Liver (tissue), 9 donors: ENCODE results near the gene CNR1. TPM values are rescaled to one million over a fixed set of nuclear protein-coding genes. Genes with fewer than 3 reads are reported as not detected.

Experiments
- DNase-seq: peaks from one replicate; pipeline ENCODE4 v3.0.0-alpha.2; 2017; ENCODE audit warnings: low spot score
- H3K27ac ChIP-seq, 2 donors: one replicate each; pipeline ENCODE4 v1.7.0; 2013; ENCODE audit warnings: inconsistent platforms in 2 of 2, low read length in 2 of 2, control low read depth in 1 of 2, low read depth in 1 of 2, mild to moderate bottlenecking in 1 of 2
- H3K27me3 ChIP-seq, 4 donors: one replicate each; pipeline versions ENCODE4 v1.6.1 to v1.7.0; 2013; ENCODE audit warnings: low read length in 3 of 4, inconsistent platforms in 1 of 4, mild to moderate bottlenecking in 1 of 4, moderate library complexity in 1 of 4; ENCODE audit not compliant: control insufficient read depth in 4 of 4, insufficient read depth in 4 of 4
- H3K36me3 ChIP-seq, 4 donors: one replicate each; pipeline versions ENCODE4 v1.6.1 to v1.7.0; 2013; ENCODE audit warnings: low read length in 3 of 4, mild to moderate bottlenecking in 3 of 4, low read depth in 1 of 4, moderate library complexity in 1 of 4; ENCODE audit not compliant: control insufficient read depth in 4 of 4, insufficient read depth in 3 of 4
- H3K4me1 ChIP-seq, 4 donors: one replicate each; pipeline versions ENCODE4 v1.6.1 to v1.7.0; 2013; ENCODE audit warnings: low read length in 3 of 4, mild to moderate bottlenecking in 3 of 4, moderate library complexity in 1 of 4; ENCODE audit not compliant: control insufficient read depth in 4 of 4, insufficient read depth in 4 of 4
- H3K4me3 ChIP-seq, 3 donors: one replicate each; pipeline versions ENCODE4 v1.6.1 to v1.7.0; 2013; ENCODE audit warnings: low read length in 3 of 3, control low read depth in 1 of 3, low read depth in 1 of 3, mild to moderate bottlenecking in 1 of 3
- H3K9ac ChIP-seq, 2 donors: one replicate each; pipeline ENCODE4 v1.7.0; 2013; ENCODE audit warnings: low read length in 2 of 2, mild to moderate bottlenecking in 2 of 2, moderate library complexity in 2 of 2, control low read depth in 1 of 2, low read depth in 1 of 2
- H3K9me3 ChIP-seq, 4 donors: one replicate each; pipeline versions ENCODE4 v1.6.1 to v1.7.0; 2013; ENCODE audit warnings: low read length in 3 of 4; ENCODE audit not compliant: control insufficient read depth in 4 of 4
- ATF3 ChIP-seq: IDR thresholded peaks from 2 replicates; pipeline ENCODE4 v1.6.1; 2016; ENCODE audit warnings: antibody characterized with exemption
- CTCF ChIP-seq: fragments of 150-350 bp; IDR thresholded peaks from 2 replicates; pipeline ENCODE4 v1.5.1; 2017; ENCODE audit warnings: improper control_type of control experiment, low read depth, low read length; ENCODE audit not compliant: missing input control
- EGR1 ChIP-seq, 2 donors: IDR thresholded peaks; 2 replicates each; pipeline ENCODE4 v1.6.1; 2016 to 2018; ENCODE audit warnings: antibody characterized with exemption in 2 of 2, low read depth in 2 of 2
- FOXA2 ChIP-seq: IDR thresholded peaks from 2 replicates; pipeline ENCODE4 v1.6.1; 2016; ENCODE audit warnings: antibody characterized with exemption
- GABPA ChIP-seq, 2 donors: IDR thresholded peaks in 1 of 2; conservative IDR thresholded peaks in 1 of 2; 2 replicates each; pipeline ENCODE4 v1.6.1; 2016; ENCODE audit warnings: antibody characterized with exemption in 2 of 2, mild to moderate bottlenecking in 1 of 2, moderate library complexity in 1 of 2
- HNF4A ChIP-seq, 2 donors: conservative IDR thresholded peaks; 2 replicates each; pipeline ENCODE4 v1.6.1; 2016; ENCODE audit warnings: antibody characterized with exemption in 2 of 2, mild to moderate bottlenecking in 2 of 2
- HNF4G ChIP-seq: IDR thresholded peaks from 2 replicates; pipeline ENCODE4 v1.6.1; 2016; ENCODE audit warnings: antibody characterized with exemption
- JUND ChIP-seq, 2 donors: IDR thresholded peaks; 2 replicates each; pipeline ENCODE4 v1.6.1; 2016; ENCODE audit warnings: antibody characterized with exemption in 2 of 2
- MAX ChIP-seq: IDR thresholded peaks from 2 replicates; pipeline ENCODE4 v1.6.1; 2016; ENCODE audit warnings: antibody characterized with exemption
- NR2F2 ChIP-seq: IDR thresholded peaks from 2 replicates; pipeline ENCODE4 v1.6.1; 2016; ENCODE audit warnings: antibody characterized with exemption
- RAD21 ChIP-seq, 2 donors: IDR thresholded peaks; 2 replicates each; pipeline ENCODE4 v1.6.1; 2016; ENCODE audit warnings: antibody characterized with exemption in 2 of 2, mild to moderate bottlenecking in 2 of 2
- REST ChIP-seq: IDR thresholded peaks from 2 replicates; pipeline ENCODE4 v1.6.1; 2016; ENCODE audit warnings: antibody characterized with exemption, mild to moderate bottlenecking
- RXRA ChIP-seq, 2 donors: IDR thresholded peaks; 2 replicates each; pipeline ENCODE4 v1.6.1; 2017 to 2018; ENCODE audit warnings: antibody characterized with exemption in 2 of 2, mild to moderate bottlenecking in 1 of 2
- SP1 ChIP-seq: IDR thresholded peaks from 2 replicates; pipeline ENCODE4 v1.6.1; 2018; ENCODE audit warnings: antibody characterized with exemption, mild to moderate bottlenecking
- TAF1 ChIP-seq: conservative IDR thresholded peaks from 2 replicates; pipeline ENCODE4 v1.6.1; 2016; ENCODE audit warnings: antibody characterized with exemption, mild to moderate bottlenecking
- YY1 ChIP-seq: IDR thresholded peaks from 2 replicates; pipeline ENCODE4 v1.6.1; 2016; ENCODE audit warnings: antibody characterized with exemption, mild to moderate bottlenecking
- ZBTB33 ChIP-seq: IDR thresholded peaks from 2 replicates; pipeline ENCODE4 v1.6.1; 2016; ENCODE audit warnings: antibody characterized with exemption
- WGBS: extraction: QIAGEN DNeasy Blood & Tissue Kit; methylation state at CpG from one replicate; pipeline ENCODE4 v1.1.7; 2013; 5-methylcytosine and 5-hydroxymethylcytosine counted together
- polyA plus RNA-seq, 2 donors: library from polyadenylated mRNA; stranded (reverse) in 1 of 2; unstranded in 1 of 2; fragments of 200-250 nt in 1 of 2; fragments of >200 nt in 1 of 2; fragmentation: Nextera tagmentation in 1 of 2; extraction: Ambion mirVana in 1 of 2; gene quantifications; one replicate each; pipeline versions ENCODE4 v1.2.1 to v1.2.3, GENCODE V29; 2013 to 2015
- total RNA-seq, 2 donors: library from RNA; depleted of rRNA; stranded (reverse); fragments of >200 nt; gene quantifications; one replicate each; pipeline ENCODE4 v1.2.3, GENCODE V29; 2014
- donor health status: healthy.
- donor health status: healthy.
- donor health status: healthy.
- donor health status: healthy.
- donor health status: healthy.

The CNR1 gene
- total and polyA plus RNA-seq, 4 donors, result 0.04 to 0.67 (median 0.13) TPM

- H3K27ac ChIP-seq, result no peak overlapping the region
- no peaks in the 10 kb centered on the region for H3K36me3 ChIP-seq
- H3K27me3 ChIP-seq, result no peaks in the 10 kb centered on the region
- H3K9ac ChIP-seq, result no peak overlapping the region
- H3K4me1 ChIP-seq, result no peaks in the 10 kb centered on the region
- TF ChIP-seq NR2F2 (no peak), ZBTB33 (no peak), HNF4A (conservative IDR thresholded peaks at IDR 0.05) (no peak), FOXA2 (no peak), REST (no peak), GABPA (IDR thresholded peaks at IDR 0.05 in 1 of 2, conservative IDR thresholded peaks at IDR 0.05 in 1 of 2) (no peak), MAX (no peak)
- H3K4me3 ChIP-seq, result no peak overlapping the region
- 64% methylated on average over 4 of the region's 4 CpGs for WGBS
- no peak for DNase-seq
- no peaks in the 10 kb centered on the region for H3K9me3 ChIP-seq
These were observed 9.0 kb downstream of the CNR1 start for GRCh38 chr6:88157106-88157505.

- Histone ChIP-seq H3K4me3 (no peak overlapping the region), H3K9ac (no peak overlapping the region), H3K9me3 (no peaks in the 10 kb centered on the region), H3K4me1 (no peaks in the 10 kb centered on the region), H3K36me3 (no peaks in the 10 kb centered on the region), H3K27me3 (no peaks in the 10 kb centered on the region), H3K27ac (no peak overlapping the region)
- DNase-seq, result no peak
- WGBS, result 79% methylated on average over 6 of the region's 6 CpGs
- TF ChIP-seq RXRA (IDR thresholded peaks at IDR 0.05) (no peak), YY1 (no peak), EGR1 (IDR thresholded peaks at IDR 0.05; ENCODE audit: low read depth in 2 of 2) (no peak), ATF3 (no peak), HNF4G (no peak), MAX (no peak), REST (no peak), CTCF (no peak), HNF4A (conservative IDR thresholded peaks at IDR 0.05) (no peak), JUND (IDR thresholded peaks at IDR 0.05) (no peak), RAD21 (IDR thresholded peaks at IDR 0.05) (no peak), TAF1 (no peak), SP1 (no peak), ZBTB33 (no peak), FOXA2 (no peak), NR2F2 (no peak), GABPA (IDR thresholded peaks at IDR 0.05 in 1 of 2, conservative IDR thresholded peaks at IDR 0.05 in 1 of 2) (no peak)
These were observed 20.7 kb downstream of the CNR1 start for GRCh38 chr6:88145298-88145963.
